DMS53 treated with DMSO at 0.1 percent for 48 hours (cell line): ENCODE measurements around the gene NPHP1.
"Not testable (repeated sequence)": the region's sequence is repeated elsewhere in the genome, so short reads cannot be mapped to it uniquely, and the experiment has no call there.

Experiments
- DNase-seq: peaks from one replicate; lab custom pipeline; 2025; ENCODE audit not compliant: unreplicated experiment; lab: John Stamatoyannopoulos, UW

The NPHP1 gene

DNA sequence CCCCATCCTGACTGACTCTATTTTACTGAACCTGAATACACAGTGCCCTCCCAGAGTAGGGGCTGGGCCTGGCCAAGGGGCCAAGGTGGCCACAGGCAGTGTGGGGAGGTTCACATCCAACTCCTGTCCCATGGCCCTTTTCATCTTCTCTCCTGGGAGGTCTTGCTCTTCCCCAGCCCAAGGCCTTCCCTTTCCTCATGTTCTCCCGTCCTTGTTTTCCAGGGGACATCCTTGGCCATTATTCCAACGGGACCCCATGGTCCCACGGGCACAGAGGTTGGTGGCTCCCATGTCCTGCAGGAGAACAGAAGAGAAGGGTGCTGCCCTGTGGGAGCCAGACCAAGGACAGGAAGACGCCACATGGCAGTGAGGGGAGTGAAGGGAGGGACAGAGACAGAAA is 99.6 kb downstream of the NPHP1 start:
- DNase-seq = no peak

DNA sequence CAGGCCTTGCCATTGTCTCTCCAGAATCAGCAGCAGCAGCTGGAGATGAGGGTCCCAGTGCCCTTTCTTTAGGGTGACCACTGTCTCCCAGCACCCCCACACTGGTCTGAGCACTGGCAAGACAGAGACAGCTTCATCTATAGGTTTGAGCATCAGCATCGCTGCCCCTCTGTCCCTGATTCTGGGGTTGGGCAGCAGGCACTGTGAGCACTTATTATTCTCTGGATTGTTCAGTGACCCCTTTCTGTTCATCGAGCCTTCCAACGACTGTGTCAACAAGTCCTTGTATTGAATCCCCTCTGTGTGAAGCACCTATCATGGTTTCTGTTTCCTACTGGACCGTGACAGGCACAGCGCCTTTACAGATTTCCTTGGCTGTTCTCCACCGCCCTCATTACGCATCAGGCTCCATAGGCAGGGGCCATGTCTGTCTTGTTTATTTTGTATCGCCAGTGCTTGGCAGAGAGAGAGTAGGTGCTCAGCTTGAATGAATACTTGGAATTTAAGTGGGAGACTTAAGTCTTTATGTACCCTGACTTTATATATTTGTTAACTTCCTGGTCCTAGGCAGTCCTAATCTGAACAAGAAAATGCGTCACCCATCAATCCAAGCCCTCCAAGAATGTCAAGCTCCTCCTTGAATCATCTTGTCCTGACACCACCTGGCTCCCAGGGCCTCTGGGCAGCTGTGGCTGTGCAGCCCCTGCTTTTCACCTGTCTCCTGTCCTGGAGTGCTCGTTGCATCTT is 100.6 kb downstream of the NPHP1 start:
- peak; percentile 86 for DNase-seq

DNA sequence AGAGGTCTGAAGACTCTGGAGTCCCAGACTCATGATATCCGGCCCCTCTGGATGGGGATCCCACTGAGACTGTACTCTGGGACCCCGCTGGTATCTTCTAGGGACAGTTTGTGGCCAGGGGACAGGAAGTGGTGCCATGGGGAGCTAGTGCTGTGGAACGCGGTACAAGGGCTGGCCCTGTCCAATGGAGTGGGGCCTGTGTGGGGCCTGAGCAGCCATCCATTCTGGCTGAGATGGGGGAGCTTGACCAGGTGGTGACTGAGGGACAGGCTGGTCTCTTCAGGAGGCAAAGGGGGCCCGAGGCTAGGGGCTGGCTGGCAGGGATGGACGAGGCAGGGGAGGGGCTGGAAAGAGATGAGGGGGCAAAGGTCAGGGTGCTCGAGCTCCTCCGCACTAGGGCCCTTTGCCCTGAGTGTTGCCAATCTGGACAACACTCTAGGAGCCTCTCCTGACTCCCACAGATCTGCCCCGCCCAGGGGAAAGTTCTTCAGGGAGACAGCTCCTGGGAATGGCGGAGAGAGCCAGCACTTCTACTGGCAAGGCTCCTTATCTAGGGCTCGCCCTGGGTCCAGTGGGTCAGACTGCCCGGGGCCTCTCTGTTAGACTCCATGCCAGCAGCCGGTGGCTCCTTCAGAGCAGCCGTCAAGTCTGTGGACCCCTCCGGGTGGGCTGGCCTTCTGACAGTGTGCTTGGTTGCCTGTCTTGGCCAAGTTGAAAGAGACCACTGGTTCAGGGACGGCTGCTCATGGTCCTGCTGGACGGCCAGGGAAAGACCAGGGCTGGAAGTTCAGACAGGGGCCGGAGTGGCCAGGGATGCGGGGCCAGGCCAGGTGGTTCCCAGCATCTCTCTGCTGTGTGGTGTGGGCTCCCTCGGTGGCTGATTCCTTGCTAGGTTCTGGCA is 101.5 kb downstream of the NPHP1 start:
- DNase-seq = no peak

- no peak for DNase-seq
Measured at GRCh38 chr2:110101901-110102803, 102.7 kb downstream of the NPHP1 start.

DNA sequence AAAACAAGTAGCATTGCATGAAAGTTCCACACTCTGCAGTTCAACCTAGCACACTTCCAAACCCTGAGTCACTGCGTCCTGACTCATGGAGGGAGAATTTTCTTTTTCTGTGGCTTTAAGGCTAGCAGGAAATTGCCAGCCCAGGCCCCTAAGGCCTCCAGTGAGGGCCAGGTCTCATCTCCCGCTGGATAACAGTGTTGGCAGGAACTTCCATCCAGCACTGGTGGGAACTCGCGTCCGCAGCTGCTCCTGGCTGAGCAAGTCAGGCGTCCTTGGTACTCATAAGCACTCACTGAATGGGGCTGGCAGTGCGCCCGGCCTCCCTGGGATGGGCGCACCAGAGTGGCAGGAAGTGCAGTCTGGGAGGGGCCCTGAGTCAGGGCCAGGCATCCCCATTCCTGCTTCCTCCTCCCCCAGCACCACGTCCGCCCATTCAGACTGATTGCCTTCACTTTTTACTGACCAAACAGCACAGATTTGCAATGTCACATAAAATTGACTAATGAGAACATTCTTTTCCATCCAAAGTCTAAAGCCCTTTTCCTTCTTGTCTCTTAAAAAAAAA is 103.5 kb downstream of the NPHP1 start:
- DNase-seq = peak; percentile 97

DNA sequence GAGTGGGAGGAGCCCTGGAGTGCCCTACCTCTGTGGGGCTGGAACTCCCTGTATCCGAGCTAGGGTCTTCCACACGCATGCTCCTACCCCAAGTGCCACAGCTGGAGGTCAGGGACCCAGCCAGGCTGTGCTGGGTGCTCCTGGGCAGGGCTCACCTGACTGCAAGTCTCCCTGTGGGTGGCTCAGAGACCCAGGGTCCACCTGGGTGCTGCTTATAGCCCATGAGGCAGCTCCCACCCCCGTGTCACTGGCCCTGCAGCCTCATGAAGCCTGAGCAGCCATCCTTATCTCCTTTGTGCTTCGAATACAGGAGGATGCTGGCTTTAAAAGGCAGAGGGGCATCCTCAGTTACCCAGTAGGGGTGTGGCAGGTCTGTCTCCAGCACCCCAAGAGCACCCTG is 103.9 kb downstream of the NPHP1 start:
- not testable (repeated sequence) for DNase-seq

- DNase-seq = no peak
Measured at GRCh38 chr2:110100480-110100879, 104.3 kb downstream of the NPHP1 start.

DNA sequence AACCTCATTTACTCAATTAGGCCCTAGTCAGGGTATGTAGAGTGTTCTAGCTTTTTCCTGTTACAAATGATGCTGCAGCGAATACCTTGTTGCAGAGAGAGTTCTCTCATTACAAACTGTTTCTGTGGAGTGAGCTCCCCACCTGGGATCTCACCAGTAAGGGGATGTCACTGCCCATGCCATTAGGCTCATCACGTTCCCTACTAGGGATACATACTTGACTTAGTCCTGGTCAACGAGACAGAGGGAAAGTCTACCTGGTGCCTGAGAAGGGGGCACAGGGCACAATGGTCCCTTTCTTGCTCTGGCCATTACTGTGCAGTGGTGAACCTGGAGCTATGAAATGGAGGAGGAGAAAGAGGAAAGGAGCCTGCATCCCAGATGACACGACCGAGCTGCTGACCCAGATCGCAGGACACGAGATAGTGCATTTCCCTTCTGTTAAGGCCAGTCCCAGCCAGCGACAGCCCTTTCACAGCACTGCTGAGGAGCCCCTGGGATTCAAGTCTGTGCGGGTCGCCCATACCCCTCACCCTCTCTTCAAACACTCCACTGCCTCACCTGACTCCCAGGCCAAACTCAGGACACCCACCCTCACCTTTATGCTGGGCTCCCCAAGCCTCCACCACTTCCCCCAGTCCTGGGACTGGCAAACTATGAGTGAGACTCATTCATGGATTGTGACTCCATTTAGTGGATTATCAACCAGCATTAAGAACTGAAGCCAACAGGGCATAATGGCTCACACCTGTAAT is 105.2 kb downstream of the NPHP1 start:
- DNase-seq = no peak

- DNase-seq = no peak
Measured at GRCh38 chr2:110099038-110099425, 105.8 kb downstream of the NPHP1 start.

DNA sequence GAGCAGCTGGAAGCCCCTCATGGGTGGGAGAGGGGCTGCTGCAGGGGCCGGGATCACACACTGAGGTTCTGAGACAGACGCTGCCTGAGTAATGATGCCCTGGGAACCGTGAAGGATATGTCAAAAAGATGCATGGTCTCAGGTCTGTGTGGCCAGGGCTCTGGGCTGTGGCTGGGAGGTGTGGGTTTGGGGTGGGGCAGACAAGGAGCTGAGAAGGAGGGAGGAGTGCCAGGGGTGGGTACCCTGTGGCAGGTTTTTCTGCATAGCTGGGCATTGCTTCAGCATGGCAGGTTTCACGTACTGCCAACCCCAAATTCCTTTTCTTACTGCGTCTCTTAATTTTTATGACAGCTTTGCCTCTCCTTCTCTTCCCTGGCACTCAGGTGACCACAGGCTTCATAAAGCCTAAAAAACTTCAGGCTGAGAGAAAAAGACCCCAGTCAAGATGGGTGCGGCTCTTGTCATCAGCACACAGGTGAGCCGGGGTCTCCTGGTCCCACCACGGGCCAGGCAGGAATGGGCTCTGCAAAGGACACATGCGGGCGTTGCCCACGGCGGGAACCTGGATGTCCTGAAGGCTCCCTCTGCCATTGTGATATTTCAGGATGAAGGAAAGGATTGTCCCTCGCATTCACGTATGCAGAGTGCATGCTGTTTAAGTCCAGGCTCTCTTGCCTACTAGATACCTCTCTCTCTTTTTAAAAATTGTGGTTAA is 107.2 kb downstream of the NPHP1 start:
- DNase-seq = no peak

DNA sequence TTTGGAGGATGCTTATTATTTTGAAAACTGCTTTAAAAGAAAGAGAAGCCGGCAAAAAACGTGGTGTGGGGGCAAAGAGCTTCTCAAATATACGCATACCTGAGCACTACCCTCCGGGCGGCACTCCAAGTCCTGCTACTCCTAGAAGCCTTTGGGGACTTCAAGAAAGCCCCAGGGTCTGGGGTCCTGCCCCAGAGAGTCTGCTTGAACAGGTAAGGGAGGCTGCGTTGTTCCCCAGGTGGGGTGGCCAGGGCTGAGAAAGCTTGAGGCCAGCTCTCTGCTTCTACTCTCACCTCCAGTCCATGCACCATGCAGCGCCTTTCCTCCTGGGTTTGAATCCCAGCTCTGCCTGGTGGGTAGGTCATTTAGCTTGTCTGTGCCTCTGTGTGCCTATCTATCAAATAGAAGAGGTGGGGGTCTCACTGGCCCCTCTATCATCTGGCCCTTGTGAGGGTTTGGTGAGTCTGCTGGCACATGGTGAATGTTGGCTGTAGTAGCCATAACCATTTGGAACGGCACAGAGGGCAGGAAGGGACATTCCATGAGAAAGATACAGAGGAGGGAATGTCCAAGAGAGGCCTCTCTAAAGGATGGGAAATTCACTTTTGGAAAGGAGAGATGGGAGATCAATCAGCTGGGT is 108.7 kb downstream of the NPHP1 start:
- no peak for DNase-seq

- DNase-seq = not testable (repeated sequence)
Measured at GRCh38 chr2:110094884-110095534, 109.8 kb downstream of the NPHP1 start.

DNA sequence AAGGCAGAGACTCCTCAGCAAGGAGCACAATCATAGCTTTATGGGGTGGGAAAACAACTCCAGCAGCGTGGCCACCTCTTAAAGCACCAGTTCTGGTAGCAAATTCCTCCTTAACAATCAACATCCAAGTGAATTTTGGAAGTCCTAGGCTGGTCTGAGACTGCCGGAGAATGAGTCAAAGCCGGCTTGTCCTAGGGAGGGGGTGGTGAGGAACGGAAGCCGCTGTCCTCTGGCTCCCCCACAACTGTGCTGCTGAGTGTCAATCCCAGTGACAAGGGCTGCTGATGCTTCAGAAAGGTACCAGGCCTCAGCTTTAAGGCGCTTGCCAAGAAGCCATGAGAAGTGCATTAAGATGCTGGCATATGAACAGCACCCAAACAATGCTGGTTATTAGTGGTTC is 110.9 kb downstream of the NPHP1 start:
- not testable (repeated sequence) for DNase-seq

GRCh38 chr2:110090164-110090563 is 114.6 kb downstream of the NPHP1 start:
- not testable (repeated sequence) for DNase-seq

DNA sequence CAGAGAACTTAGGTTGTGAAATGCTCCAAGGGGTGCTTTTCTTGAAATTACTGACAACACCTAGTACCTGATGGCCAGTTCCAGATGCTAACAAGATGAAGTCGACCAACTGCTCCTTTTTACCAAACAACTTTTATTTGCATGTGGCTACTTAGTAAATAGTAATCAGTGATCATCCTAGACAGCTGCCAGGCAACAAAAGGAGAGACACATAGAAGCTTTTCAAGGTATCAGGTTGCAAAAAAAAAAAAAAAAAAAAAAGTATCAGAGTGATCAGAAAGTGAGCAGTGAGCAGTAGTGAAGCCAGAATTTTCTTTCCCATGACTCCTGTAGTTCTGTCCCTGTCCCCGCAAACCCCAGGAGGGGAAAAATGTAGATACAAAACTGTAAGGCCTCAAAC is 121.1 kb downstream of the NPHP1 start:
- not testable (repeated sequence) for DNase-seq

DNA sequence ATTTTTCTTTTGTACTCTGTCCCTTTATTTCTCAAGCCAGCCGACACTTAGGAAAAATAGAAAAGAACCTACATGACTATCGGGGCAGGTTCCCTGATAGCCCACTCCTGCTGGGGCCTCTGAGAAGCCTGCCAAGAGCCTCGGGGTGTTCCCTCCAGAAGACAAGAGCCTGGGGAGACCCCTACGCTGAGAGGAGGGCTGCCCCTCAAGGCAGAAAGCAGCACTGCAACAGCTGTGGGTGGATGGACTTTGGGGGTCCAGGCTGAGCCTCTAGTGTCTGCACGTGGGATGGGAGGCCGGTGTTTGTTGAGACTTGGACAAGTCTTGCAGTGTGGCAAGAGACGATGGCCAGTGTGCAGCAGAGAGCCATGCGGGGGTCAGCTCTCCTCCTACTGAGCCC is 121.7 kb downstream of the NPHP1 start:
- not testable (repeated sequence) for DNase-seq

DNA sequence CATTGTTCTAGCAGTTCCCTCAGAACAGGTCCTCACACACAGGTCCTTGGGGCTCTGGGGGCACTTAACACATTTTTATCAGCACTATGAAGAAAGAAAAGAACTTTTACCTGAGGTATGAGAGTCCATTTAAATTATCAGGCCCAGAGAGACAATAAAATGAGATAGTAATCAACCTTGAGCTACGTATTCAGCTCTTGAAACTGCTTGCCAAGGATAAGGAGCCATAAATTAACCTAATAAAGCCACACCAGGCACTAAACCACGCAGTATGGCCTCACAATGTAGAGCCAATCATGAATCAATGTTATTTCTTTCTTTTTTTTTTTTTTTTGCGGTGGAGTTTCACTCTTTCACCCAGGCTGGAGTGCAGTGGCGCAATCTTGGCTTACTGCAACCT is 126.7 kb downstream of the NPHP1 start:
- DNase-seq = not testable (repeated sequence)

DNA sequence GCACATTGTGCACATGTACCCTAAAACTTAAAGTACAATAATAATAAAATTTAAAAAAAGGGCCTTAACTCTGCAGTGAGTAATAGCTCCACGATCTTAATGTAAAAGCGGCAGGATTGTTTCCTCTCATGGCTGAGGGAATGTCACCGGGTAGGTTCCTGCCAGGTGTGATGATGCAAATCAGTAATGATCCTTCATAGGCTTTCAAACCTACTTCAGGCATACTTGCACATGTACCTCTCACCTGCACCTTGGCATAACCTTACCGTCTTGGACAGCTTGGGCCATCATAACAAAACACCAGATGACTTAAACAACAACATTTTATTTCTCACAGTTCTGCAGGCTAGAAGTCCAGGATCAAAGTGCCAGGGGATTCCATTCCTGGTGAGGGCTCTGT is 128.9 kb downstream of the NPHP1 start:
- not testable (repeated sequence) for DNase-seq
